HG03469 (cell line): ENCODE data around the gene MPZ.

ENCODE experiments used
- ATAC-seq: cut with Tn5 transposase; IDR thresholded peaks from one replicate; pipeline ENCODE4 v1.9.1; 2021; ENCODE audit warnings: mild to moderate bottlenecking, moderate library complexity, moderate number of reproducible peaks; ENCODE audit not compliant: unreplicated experiment

Gene MPZ

GRCh38 chr1:161304927-161305866 is 4.6 kb downstream of the MPZ start:
- no peak for ATAC-seq

DNA sequence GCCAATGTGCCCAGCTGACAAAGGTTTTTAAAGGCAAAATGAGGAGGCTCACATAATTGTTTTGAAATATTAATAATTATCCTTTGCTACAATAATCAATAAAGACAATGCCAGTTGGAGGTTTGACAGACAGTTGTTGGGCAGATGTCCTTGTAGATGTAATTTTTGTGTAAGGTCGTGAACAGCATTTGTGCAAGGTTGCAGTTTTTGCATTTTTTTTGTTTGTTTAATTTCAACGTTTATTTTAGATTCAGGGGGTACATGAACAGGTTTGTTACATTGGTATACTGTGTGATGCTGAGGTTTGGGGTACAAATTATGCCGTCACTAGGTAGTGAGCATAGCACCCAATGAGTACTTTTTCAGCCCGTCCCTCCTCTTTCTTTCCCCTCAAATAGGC is 9.3 kb downstream of the MPZ start:
- no peak for ATAC-seq

DNA sequence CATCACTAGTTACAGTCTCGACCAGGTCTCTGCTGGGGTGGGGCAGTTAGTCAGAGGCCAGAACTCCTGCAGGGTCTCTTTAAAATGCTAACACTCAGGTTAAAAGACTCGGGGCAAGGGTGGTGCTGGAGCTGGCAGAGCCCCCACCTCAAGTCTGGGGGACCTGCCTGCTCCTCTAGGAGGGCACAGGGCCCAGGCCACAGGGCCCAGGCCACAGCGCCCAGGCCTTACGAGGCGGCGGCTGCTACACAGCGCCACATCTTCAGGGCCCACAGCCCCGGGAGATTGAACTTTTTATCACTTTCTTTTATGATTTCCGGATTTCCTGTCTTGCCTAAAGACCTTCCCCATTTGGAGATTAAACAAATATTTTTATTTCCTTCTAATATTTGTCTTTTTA is 10.4 kb downstream of the MPZ start:
- no peak for ATAC-seq

DNA sequence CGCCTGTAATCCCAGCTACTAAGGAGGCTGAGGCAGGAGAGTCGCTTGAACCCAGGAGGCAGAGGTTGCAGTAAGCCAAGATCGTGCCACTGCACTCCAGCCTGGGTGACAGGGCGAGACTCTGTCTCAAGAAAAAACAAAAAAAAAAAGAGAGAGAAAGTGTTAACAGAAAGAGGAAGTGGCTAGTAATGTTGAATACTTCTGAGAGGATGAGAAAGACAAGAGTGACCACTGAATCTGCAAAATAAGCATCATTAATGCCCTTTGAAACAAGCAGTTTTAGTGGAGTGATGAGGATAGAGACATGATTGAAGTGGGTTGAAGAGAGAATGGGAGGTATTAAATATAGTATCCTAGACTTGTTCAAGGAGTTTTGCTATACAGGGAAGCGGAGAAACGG is 11.7 kb downstream of the MPZ start:
- ATAC-seq: no peak

DNA sequence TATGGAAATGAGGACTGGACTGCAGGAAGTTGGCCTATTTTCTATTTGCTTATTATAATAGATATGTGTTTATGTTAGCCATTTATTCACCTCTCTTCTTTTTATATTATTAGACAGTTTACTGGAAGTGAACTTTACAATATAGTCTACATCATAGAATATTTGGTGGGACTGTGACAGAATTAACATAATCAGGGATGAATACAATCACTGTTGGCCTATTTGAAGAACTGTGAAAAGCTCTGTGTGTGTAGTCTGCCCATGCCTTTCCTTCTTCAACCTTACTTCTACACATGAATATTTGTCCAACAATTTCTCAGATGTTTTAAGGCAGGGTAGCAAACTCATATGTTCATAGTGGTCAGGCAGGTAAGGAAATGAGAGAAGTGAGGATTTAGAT is 12.4 kb downstream of the MPZ start:
- no peak for ATAC-seq

GRCh38 chr1:161290779-161291178 is 19.0 kb downstream of the MPZ start:
- ATAC-seq: no peak

- no peak for ATAC-seq
These were observed 22.2 kb downstream of the MPZ start for GRCh38 chr1:161287482-161288054.

DNA sequence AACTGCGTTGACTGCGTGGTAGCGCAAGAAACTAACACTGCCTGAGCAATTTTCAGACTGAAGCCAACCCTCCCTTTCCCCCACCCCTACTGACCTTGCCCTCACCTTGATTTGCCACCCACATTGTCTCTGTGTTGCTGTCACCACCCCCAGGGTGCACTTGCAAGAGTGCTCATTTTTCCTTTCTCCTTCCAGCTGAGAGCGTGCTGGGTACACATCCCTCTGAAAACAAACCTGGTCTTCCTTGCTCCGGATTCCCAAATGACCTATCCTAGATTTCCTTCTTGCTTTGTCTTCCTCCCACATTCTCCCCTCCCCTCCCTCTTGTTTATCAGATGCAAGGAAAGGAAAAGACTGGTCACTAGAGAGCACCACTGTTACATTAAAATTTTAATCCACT is 24.2 kb downstream of the MPZ start:
- ATAC-seq: no peak

DNA sequence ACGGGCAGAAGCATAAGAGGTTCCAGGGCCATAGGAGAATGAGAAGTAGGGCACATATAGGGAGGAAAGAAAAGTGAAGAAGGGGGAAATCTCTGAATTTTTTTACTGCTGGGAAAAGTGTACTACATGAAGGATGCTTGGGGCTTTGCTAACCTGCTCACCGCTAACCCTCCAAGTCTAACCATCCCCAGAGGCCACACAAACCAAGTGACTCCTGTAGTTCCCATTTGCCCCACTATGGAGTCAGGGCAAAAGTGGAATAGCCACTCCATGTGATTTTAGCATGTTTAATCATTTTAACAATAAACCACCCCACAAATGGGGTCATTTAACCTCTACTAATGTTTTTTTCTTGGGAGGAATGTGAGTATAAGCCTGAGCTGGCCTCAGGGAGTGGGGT is 24.7 kb downstream of the MPZ start:
- ATAC-seq: no peak

GRCh38 chr1:161282991-161283390 is 26.8 kb downstream of the MPZ start:
- no peak for ATAC-seq

DNA sequence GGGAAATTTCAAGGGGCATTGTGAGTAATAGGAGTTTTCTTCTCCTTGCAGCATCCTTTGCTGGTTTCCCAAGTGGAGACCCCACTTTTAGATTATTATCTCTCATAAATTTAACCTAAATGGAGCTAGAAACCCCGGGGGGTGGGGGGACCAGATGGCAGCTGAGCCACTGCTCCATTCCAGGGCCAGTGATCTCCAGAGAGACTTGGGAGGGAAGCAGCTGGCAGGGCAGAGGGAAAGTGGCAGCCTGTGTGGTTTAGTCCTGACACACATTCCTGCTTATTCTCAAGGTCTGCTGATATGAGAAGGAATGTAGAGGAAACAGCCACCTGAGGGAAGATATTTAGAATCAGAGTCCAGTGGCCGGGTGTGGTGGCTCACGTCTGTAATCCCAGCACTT is 34.9 kb downstream of the MPZ start:
- no peak for ATAC-seq

DNA sequence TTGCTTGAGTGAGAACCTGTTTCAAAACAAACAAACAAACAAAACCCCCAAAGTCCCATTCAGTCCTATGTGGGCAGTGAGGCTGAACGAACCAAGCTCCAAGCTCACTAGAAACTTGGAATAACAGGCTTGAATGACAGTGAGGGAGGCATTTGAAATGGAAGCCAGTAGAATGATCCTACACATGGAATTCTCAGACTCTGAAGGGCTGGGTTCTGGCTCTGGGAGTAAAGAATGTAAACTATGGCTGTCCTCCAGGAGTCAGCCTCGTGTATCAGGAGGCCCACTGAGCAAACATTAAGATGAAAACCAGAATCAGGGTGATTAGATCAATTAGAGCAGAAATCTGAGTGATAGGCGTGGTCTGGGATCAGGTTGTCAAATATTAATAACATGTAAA is 36.4 kb downstream of the MPZ start:
- ATAC-seq: no peak

- no peak for ATAC-seq
These were observed 42.4 kb downstream of the MPZ start for GRCh38 chr1:161267321-161267720.

DNA sequence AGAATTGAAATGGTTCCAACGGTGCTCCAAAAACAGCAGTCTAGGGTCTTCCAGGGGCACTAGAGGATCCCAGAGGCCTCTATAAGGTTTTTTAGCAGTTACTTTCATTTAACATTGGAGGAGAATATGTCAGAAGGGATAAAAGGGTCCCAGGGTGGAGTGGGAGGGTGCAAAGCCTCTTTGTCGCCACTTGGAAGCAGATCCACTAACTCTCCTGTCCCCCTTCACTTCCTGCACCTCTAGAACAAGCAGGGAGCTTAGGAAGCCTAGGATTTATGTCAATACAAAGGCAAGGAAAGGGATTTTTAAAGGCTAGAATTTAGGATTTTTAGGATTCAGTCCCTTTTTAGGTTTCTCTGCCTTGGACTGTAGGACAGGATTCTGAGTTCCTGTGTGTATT is 42.9 kb downstream of the MPZ start:
- ATAC-seq: no peak

- ATAC-seq: no peak
These were observed 43.6 kb downstream of the MPZ start for GRCh38 chr1:161266202-161266601.

GRCh38 chr1:161265305-161265704 is 44.5 kb downstream of the MPZ start:
- no peak for ATAC-seq

GRCh38 chr1:161261261-161262235 is 48.2 kb downstream of the MPZ start:
- no peak for ATAC-seq

DNA sequence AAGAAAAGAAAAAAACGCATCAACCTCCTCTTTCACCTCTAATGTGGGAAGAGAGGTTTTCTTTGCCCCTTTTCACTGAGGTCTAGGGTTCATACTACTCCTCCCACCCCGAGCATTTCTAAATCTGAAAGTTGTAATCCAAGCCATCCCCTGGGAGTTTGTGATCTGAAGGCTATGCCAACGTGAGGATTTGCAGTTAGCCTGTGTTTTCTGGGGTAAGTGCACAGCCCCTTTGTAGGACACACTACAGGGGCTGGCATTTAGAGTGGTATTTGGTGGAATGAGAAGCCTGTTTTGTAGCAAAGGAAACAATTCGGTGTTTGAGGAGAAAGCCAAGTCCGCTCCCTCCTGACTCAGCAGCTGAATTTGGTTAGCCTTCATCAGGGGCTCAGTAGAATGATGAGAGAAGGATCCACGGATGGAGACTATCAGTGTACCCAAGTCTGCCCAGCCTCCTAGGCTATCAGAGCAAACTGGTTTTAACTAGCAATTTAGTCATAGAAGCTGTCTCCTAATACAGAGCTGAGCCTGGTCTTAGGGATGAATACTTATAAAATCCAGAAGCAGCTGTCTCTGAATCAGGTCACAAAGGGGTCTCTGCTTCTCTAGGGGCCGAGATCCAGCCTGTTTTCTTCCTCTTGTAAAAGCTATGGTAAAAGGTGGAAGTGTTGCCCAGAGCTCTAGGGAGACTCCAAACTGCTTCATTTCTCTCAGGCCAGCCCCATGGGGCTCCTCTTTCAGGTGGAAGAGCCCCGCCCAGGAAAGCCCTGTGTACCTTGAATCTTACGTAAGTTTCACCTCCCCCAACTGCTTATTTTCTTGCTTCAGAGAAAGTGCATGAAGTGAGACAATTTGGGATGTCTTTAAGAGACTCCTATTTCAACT is 49.1 kb downstream of the MPZ start:
- no peak for ATAC-seq

GRCh38 chr1:161259765-161260164 is 50.0 kb downstream of the MPZ start:
- no peak for ATAC-seq

DNA sequence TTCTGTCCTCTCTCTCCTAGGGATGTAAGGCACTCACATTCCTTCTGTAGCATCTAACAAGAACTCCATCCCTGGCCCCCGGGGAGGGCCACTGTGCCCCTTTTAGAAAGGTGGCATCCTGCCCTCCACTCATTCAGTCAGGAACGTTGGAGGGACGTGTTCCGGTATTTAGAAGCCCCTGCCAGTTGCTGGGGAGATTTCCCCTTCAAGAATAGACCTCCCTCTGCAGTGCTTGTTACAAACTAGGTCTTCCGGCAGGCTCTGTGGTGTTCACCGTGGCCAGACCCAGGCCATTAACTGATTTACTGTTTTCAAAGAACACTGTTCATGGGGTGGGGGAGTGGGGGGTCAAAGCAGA is 50.4 kb downstream of the MPZ start:
- no peak for ATAC-seq
